CD4-positive, alpha-beta T cell treated with Interleukin-6 at 100 ng/mL for 8 hours (primary cell): ENCODE results near the gene SORCS2.

Source experiments
- DNase-seq: peaks from one replicate; pipeline ENCODE4 v3.0.0-alpha.2; 2020; ENCODE audit warnings: mixed read lengths, low spot score

Gene SORCS2

GRCh38 chr4:7393601-7394575 lies 201.6 kb downstream of the SORCS2 start:
- no peak for DNase-seq

DNA sequence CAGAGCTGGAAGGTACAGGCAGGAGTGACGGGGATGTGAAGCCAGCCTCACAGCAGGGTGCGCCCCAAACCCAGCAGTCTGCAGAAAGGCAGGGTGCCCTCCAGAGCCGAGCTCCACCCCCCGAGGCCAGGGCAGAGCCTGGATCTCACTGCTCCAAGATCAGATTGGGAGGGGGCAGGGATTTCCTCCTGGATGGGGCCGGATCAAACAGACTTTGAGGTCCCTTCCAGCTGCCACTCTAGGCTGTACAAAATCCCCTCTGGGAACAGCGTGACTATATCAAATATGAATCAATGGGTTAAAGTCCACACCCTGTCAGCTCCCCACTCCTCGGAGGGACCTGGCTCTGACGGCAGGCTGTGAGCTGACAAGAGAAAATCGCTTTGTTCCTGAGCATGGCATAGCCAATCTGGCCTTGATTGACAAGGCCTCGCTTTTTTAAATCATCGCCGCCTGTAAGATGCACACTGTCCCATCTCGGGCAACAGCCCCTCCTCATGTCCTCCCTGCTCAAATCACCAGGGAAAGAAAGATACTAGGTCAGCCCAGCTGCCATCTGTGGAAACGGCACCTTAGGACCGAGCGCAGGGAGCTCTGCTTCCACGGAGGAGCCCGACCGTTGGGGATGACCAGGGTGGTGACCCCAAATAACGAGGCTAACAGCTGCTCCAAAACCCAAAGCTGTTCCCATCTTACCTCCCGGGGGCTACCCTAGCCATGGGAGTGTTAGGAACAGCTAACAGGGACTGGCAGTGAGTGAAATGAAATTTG lies 202.5 kb downstream of the SORCS2 start:
- no peak for DNase-seq

GRCh38 chr4:7395645-7396044 lies 203.3 kb downstream of the SORCS2 start:
- DNase-seq = no peak

- DNase-seq = no peak
Measured at GRCh38 chr4:7396186-7396910, 204.0 kb downstream of the SORCS2 start.

DNA sequence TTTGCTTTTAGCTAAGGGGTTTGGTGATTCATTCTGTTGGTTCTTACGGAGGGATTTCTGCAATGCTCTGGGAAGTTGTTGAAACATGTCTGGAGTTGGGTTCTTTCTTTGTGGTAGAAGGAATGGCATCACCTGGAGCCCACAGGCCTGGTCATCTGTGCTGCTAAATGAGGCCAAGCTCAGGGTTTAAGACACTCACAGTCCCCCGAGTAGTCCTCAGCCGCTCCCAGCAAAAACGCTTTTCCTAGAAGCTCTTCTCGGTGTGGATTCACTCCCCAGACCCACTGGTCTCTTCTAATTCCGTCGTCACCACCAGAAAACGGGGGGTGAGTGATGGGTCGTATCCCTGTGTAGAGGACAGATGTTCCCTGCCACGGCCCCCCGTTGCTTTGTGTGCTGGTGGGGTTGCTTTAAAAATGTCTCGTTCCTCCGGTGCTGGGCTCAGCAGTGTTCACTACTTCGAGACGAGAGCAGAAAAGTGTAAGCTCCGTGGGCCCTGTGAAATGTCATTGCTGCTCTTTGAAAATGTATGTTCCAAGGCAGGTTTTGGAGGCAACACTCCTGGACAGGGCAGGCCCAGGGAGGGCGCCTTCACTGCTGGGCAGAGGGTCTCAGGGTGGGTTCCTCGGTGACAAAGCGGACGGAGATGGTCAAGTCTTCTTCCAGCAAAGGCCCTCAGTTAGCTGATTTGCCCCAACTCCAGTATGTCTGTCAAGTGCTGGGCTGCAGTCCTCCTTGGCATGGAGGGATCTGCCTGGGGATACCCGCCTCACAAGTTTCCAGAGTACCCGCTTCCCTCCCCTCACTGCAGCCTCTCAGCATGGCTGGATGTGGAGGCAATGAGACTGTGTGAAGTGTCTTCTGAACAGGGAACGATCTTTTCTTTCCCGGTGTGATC lies 205.1 kb downstream of the SORCS2 start:
- DNase-seq = no peak

DNA sequence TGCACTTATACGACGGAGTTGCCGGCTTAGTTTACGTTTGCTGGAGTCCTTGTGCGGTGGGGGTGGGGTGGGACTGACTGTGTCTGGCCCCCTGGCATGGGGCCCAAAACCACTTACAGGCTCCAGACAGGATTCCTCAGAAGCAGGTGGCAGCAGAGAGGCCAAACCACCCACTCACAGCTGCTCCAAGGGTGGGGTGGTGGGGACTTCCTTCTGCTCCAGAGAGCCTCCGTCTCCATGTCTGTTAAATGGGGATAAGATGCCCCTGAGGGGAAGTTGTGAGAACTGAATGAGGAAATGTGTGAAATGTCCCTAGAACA lies 205.7 kb downstream of the SORCS2 start:
- no peak for DNase-seq

DNA sequence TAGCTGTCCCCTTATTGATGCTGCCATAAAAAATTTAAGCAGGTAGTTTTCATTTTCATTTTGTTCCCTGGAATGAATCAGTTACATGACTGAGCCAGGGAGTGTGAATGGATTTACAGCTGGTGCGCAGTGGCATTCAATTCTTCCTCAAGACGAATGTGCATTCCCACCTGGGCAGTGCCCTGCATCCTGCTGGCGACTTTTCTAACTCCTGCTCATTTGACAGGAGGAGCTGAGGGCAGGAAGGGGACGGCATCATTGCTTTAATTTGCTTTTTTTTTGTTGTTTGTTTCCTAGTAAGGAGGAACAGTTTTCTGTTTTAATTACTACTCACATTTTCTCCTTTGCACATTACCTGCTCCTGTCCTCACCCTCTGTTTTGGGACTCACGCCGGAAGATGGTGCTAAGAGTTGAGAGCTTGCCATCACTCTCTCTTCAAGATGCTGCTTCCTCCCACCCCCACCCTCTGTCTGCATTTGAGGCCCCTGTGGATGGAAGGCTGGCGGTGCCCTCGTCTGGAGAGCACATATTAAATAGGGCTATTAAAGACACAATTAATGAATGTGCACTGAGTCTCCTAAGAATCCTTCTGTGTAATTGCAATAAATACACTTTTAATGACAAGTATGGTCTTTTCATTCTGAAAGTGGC lies 206.6 kb downstream of the SORCS2 start:
- no peak for DNase-seq

DNA sequence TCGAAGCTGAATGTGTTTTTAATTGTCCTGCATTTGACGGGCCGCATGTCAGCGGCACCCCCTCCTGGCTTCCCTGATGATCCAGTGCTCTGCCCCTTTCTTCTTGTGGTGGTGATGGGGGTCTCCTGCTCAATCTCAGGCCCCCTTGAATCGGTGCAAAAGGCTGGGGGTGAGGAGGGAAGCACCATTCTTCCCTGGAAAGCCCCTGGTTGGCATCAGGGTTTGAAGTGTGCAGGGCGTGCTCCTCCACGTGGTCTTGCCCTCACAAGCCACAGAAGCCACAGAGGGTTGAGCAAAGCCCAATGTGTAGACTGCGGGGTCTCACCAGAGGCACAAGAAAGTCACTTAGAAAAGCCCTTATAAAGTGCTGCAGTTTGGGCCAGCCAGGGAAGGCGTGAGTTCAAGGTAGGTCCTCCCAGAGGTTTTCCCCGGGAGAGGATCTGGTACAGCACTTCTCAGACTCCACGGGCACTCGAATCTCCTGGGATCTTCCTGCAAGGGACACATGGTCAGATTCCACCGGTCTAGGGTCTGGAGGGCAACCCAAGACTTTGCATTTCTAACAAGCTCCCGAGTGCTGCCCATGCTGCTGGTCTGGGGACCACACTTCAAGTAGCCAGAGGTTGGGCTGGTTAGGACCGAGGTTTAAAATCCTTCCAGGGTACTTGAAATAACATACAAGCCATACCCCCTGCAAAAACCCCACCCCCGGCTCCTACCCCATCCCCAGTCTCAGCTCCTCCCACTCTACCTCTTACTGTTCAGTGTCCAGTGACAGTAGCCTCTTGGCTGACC lies 207.3 kb downstream of the SORCS2 start:
- DNase-seq = no peak

- DNase-seq = no peak
Measured at GRCh38 chr4:7400671-7401298, 208.4 kb downstream of the SORCS2 start.

DNA sequence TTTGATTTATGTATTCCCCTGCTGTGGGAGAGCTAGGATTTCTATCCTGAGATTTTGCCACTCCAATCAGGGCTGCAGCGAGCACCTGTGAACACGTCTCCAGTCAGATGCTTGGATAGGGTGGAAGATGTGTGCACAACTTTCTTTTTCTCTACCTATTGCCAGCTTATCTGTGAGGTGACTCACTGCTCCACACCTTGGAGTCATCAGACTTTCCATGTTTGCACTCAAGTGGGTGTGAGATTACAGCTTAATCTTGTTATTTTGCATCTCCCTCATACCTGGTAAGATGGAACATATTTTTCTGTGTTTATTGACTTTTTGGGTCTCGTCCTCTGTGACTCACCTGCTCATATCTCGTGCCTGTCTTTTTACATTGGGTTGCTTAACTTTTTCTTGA lies 210.2 kb downstream of the SORCS2 start:
- no peak for DNase-seq

GRCh38 chr4:7403001-7403400 lies 210.7 kb downstream of the SORCS2 start:
- DNase-seq = no peak

GRCh38 chr4:7408166-7408565 lies 215.8 kb downstream of the SORCS2 start:
- no peak for DNase-seq

DNA sequence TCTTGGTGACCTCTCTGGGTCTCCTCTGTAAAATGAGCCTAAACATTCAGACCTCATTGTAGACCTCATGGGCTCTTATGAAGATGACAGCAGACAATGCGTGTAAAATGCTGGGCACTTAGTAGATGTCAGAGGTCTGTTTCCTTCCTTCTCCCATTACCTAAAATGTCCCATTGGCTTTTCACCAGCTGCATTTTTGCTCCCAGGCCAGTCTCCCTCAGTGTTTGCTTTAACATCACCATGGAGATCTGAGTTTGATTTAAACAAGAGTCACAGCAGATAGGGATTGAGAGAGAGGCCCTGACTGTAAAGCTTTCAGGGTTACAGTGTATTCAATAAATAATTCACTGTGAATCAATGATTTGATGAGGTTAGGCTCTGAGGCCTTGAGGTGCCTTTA lies 218.1 kb downstream of the SORCS2 start:
- no peak for DNase-seq

- no peak for DNase-seq
Measured at GRCh38 chr4:7411491-7411890, 219.2 kb downstream of the SORCS2 start.

DNA sequence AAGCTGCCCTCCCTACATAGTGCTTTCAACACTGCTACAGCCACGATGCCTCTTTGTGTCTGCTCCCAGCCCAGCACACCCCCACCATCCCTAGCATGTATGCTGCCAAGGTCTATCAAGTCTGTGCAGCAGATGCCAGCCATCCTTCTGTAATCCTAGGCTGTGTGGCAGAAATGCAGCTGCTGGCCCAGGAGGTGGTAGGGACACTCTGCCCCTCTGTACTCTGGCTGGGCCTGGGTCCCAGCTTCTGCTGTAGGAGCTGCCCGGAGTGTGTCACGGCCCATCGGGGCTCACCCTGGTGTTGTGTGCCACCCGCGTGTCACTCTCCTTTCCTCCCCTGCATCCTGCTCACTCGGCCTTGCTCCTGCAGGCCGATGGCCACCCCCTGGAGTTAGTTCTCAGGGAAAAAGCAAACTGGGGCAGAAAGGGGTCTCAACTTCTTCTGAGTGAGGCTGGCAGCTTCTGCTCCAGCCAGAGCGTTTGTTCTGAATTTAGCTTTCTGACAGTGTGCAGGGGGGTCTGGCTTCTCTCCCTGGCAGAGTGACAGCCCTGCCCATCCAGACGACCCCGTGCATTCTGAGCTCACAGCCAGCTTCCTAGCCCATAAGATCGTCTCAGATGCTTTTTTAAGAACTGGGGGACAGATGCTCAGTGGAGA lies 219.7 kb downstream of the SORCS2 start:
- no peak for DNase-seq

- DNase-seq = no peak
Measured at GRCh38 chr4:7412554-7412912, 220.2 kb downstream of the SORCS2 start.

DNA sequence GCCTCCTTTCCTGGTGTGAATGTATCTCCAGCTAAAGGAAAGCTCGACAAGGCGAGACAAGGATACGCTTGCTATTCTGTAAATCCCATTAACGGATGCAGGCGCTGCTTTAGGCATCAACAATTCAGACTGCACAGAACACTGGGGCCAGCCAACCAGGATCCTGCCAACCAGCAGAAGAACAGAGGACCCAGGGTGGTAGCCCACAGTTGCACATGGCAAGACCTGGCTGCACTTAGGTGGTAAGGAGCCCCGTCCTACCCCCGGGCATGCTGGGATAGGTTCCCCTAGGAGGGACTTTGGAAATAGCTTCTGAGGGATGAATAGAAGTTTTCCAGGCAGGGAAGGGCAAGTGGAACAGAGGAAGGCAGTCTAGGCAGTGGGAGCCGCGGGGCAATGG lies 221.7 kb downstream of the SORCS2 start:
- no peak for DNase-seq

- DNase-seq = no peak
Measured at GRCh38 chr4:7414736-7415510, 222.6 kb downstream of the SORCS2 start.
